DND-41 (cell line): ENCODE measurements around the gene ACP3.

Experiments
- ATAC-seq: fragments of 200-7000 bp; cut with Tn5 transposase; 3 replicates; pipeline ENCODE4 v1.9.1; 2021; ENCODE audit warnings: low read depth; ENCODE audit not compliant: insufficient read depth
- DNase-seq: peaks from one replicate; pipeline ENCODE4 v3.0.0-alpha.2; 2020
- H2AFZ ChIP-seq: 2 replicates; pipeline ENCODE4 v1.6.0; 2012; ENCODE audit warnings: low read depth, low read length
- H3K27ac ChIP-seq: 2 replicates; pipeline ENCODE4 v1.5.1; 2012; ENCODE audit warnings: low read length, inconsistent platforms
- H3K27me3 ChIP-seq: fragments of 200-600 bp; sonication (generic); 2 replicates; pipeline ENCODE4 v1.6.0; 2012; ENCODE audit warnings: low read length, mild to moderate bottlenecking, inconsistent platforms; ENCODE audit not compliant: insufficient read depth, poor library complexity
- H3K36me3 ChIP-seq: 2 replicates; pipeline ENCODE4 v1.5.1; 2012; ENCODE audit warnings: low read length, inconsistent platforms; ENCODE audit not compliant: insufficient read depth
- H3K4me1 ChIP-seq: 2 replicates; pipeline ENCODE4 v1.5.1; 2012; ENCODE audit warnings: mild to moderate bottlenecking, low read length; ENCODE audit not compliant: insufficient read depth
- H3K4me2 ChIP-seq: 2 replicates; pipeline ENCODE4 v1.6.0; 2012; ENCODE audit warnings: mild to moderate bottlenecking, moderate library complexity, low read length, inconsistent platforms; ENCODE audit not compliant: insufficient read depth
- H3K4me3 ChIP-seq, 2 experiments: fragments of 200-600 bp in 1 of 2; shearing (Covaris generic) in 1 of 2; 2 replicates each; pipeline ENCODE4 v1.5.1; 2012 to 2016; ENCODE audit warnings: inconsistent platforms in 2 of 2, low read length in 2 of 2, mild to moderate bottlenecking in 2 of 2, low read depth in 1 of 2, moderate library complexity in 1 of 2
- H3K79me2 ChIP-seq: 2 replicates; pipeline ENCODE4 v1.6.0; 2012; ENCODE audit warnings: low read length, inconsistent platforms; ENCODE audit not compliant: insufficient read depth
- H3K9ac ChIP-seq: 2 replicates; pipeline ENCODE4 v1.6.0; 2012; ENCODE audit warnings: low read depth, mild to moderate bottlenecking, inconsistent platforms, low read length, moderate library complexity
- H3K9me3 ChIP-seq: 2 replicates; pipeline ENCODE4 v1.5.1; 2012; ENCODE audit warnings: low read length, moderate library complexity, mild to moderate bottlenecking, inconsistent platforms; ENCODE audit not compliant: insufficient read depth, severe bottlenecking
- H4K20me1 ChIP-seq: 2 replicates; pipeline ENCODE4 v1.6.0; 2012; ENCODE audit warnings: low read length; ENCODE audit not compliant: insufficient read depth
- CTCF ChIP-seq: IDR thresholded peaks from 2 replicates; pipeline ENCODE4 v1.5.1; 2012; ENCODE audit warnings: borderline replicate concordance, low read length, moderate library complexity, mild to moderate bottlenecking; ENCODE audit not compliant: poor library complexity, severe bottlenecking; ENCODE audit errors: extremely low read depth
- EZH2 ChIP-seq: IDR thresholded peaks from 3 replicates; pipeline ENCODE4 v1.6.1; 2012; ENCODE audit warnings: borderline replicate concordance, low read depth, mild to moderate bottlenecking, moderate library complexity, low read length, inconsistent platforms; ENCODE audit not compliant: severe bottlenecking

The ACP3 gene

GRCh38 chr3:132289316-132289715 is 27.9 kb upstream of the ACP3 start:
- TF ChIP-seq EZH2, result no peak
- TF ChIP-seq CTCF, result no peak
- H3K4me3 ChIP-seq, result no peak overlapping the region

GRCh38 chr3:132290833-132291232 is 26.4 kb upstream of the ACP3 start:
- no peaks in the 10 kb centered on the region for H3K9me3 ChIP-seq
- TF ChIP-seq EZH2 (no peak), CTCF (no peak)
- DNase-seq (no peak), ATAC-seq (no peak)
- H3K4me2 ChIP-seq, result no peak overlapping the region
- no peaks in the 10 kb centered on the region for H4K20me1 ChIP-seq
- no peaks in the 10 kb centered on the region for H3K79me2 ChIP-seq
- H3K4me3 ChIP-seq, result no peak overlapping the region
- H3K9ac ChIP-seq, result no peak overlapping the region
- H3K27me3 ChIP-seq, result no peaks in the 10 kb centered on the region
- no peaks in the 10 kb centered on the region for H3K36me3 ChIP-seq
- no peak overlapping the region for H3K27ac ChIP-seq
- H3K4me1 ChIP-seq, result no peaks in the 10 kb centered on the region
- H2AFZ ChIP-seq, result no peak overlapping the region

More at GRCh38 chr3:132289316-132289715, 27.9 kb upstream of the ACP3 start:
- DNase-seq (no peak), ATAC-seq (no peak)
- Histone ChIP-seq H3K9ac (no peak overlapping the region), H3K27ac (no peak overlapping the region), H3K4me2 (no peak overlapping the region), H3K79me2 (no peaks in the 10 kb centered on the region), H3K9me3 (no peaks in the 10 kb centered on the region), H3K36me3 (no peaks in the 10 kb centered on the region), H4K20me1 (no peaks in the 10 kb centered on the region), H2AFZ (no peak overlapping the region), H3K27me3 (no peaks in the 10 kb centered on the region), H3K4me1 (no peaks in the 10 kb centered on the region)

- H3K9ac ChIP-seq, result no peak overlapping the region
- no peaks in the 10 kb centered on the region for H3K27me3 ChIP-seq
- no peak overlapping the region for H3K27ac ChIP-seq
- H3K36me3 ChIP-seq, result no peaks in the 10 kb centered on the region
- H2AFZ ChIP-seq, result no peak overlapping the region
- DNase-seq (no peak), ATAC-seq (no peak)
- TF ChIP-seq EZH2, result no peak
- TF ChIP-seq CTCF, result no peak
- no peaks in the 10 kb centered on the region for H3K79me2 ChIP-seq
- H3K4me2 ChIP-seq, result no peak overlapping the region
- no peaks in the 10 kb centered on the region for H4K20me1 ChIP-seq
- no peak overlapping the region for H3K4me3 ChIP-seq
- no peaks in the 10 kb centered on the region for H3K4me1 ChIP-seq
- H3K9me3 ChIP-seq, result no peaks in the 10 kb centered on the region
These were observed 25.2 kb upstream of the ACP3 start for GRCh38 chr3:132292042-132292441.

- Histone ChIP-seq H3K79me2 (no peaks in the 10 kb centered on the region), H3K36me3 (no peaks in the 10 kb centered on the region), H4K20me1 (no peaks in the 10 kb centered on the region), H3K27me3 (no peaks in the 10 kb centered on the region), H3K27ac (no peak overlapping the region), H3K4me2 (no peak overlapping the region), H3K9me3 (no peaks in the 10 kb centered on the region), H3K4me1 (no peaks in the 10 kb centered on the region), H2AFZ (no peak overlapping the region), H3K4me3 (no peak overlapping the region), H3K9ac (no peak overlapping the region)
- no peak for DNase-seq
- no peak for ATAC-seq
- TF ChIP-seq CTCF (no peak), EZH2 (no peak)
These were observed 24.0 kb upstream of the ACP3 start for GRCh38 chr3:132293251-132293650.
